Uterus (tissue), 2 donors: Measurements from ENCODE around the gene JTB.

Experiments used
- POLR2A ChIP-seq, 2 donors: fragments of 450-650 bp; IDR thresholded peaks; one replicate each; pipeline ENCODE4 v1.6.1; 2016; ENCODE audit warnings: antibody characterized with exemption in 2 of 2, mild to moderate bottlenecking in 1 of 2, moderate library complexity in 1 of 2
- TF ChIP-seq, protein P1 (sequence below), 4 experiments: fragments of 200-600 bp in 2 of 4; fragments of 450-650 bp in 2 of 4; sonication (generic) in 2 of 4; IDR thresholded peaks; one replicate each; pipeline ENCODE4 v1.5.1; 2016 to 2019; ENCODE audit warnings: antibody characterized with exemption in 4 of 4, mild to moderate bottlenecking in 2 of 4, moderate library complexity in 1 of 4

DNA sequence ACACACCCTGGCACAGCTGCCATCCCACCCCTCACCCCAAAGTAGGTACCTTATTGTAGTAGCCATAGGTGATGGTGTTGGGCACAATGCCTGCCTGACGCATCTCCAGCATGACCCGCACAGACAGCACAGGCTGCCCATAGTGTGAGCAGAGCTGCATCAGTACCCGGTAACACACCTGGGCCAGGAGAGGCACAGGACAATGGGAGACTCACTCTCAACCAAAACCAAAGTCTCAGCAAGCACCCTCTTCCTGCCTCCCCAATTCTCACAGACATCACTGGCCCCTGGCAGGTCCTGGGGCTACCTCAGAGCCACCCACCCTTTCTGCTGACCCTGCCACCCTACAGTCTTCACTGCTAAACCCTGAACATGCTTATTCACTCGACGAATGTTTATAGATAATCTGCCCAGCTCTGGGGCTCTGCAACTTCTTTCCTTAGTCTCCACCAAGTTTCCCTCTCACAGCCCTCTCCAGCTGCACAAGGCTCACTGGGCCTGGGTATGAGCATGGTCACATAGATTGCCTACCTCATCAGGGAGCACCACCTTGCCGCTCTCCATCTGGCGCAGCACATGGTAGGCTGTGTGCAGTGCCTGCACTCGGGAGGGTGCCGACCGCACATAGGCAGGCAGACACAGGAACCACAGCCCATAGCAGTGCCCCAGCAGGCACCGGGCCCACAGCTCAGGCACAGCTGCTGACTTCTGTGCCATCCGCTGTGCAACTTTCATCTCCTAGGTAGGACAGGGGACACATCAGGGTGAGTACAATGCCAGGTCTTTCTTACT lies 41.3 kb downstream of the JTB start:
- TF ChIP-seq POLR2A (IDR thresholded peaks at IDR 0.05), result no peak
- TF ChIP-seq, protein P1, sequence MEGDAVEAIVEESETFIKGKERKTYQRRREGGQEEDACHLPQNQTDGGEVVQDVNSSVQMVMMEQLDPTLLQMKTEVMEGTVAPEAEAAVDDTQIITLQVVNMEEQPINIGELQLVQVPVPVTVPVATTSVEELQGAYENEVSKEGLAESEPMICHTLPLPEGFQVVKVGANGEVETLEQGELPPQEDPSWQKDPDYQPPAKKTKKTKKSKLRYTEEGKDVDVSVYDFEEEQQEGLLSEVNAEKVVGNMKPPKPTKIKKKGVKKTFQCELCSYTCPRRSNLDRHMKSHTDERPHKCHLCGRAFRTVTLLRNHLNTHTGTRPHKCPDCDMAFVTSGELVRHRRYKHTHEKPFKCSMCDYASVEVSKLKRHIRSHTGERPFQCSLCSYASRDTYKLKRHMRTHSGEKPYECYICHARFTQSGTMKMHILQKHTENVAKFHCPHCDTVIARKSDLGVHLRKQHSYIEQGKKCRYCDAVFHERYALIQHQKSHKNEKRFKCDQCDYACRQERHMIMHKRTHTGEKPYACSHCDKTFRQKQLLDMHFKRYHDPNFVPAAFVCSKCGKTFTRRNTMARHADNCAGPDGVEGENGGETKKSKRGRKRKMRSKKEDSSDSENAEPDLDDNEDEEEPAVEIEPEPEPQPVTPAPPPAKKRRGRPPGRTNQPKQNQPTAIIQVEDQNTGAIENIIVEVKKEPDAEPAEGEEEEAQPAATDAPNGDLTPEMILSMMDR (IDR thresholded peaks at IDR 0.05), result no peak
